Activated CD8-positive, alpha-beta memory T cell treated with anti-CD3 and anti-CD28 coated beads for 4 hours (primary cell): ENCODE measurements around the gene HOXB5.

ENCODE experiments used
- DNase-seq, 2 donors: peaks; one replicate each; pipeline ENCODE4 v3.0.0-alpha.2; 2020; ENCODE audit warnings: low read depth in 2 of 2

The HOXB5 gene

DNA sequence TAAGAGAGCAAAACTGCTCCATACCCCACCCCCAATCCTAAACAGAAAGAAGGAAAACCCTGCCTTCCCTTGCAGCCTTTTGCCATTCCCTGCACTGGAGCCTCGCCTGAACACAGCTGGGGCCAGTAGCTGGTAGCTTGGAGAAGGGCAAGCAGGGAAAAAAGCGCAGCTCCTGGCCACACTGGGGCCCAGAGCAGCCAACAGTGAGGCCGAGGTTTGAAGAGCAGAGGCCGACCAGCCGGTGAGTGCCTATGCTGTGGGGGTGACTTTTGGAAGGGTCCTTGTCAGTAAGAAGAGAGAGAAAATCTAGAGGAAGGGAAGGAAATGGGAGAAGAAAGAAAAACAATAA lies 35.8 kb upstream of the HOXB5 start:
- DNase-seq = no peak

DNA sequence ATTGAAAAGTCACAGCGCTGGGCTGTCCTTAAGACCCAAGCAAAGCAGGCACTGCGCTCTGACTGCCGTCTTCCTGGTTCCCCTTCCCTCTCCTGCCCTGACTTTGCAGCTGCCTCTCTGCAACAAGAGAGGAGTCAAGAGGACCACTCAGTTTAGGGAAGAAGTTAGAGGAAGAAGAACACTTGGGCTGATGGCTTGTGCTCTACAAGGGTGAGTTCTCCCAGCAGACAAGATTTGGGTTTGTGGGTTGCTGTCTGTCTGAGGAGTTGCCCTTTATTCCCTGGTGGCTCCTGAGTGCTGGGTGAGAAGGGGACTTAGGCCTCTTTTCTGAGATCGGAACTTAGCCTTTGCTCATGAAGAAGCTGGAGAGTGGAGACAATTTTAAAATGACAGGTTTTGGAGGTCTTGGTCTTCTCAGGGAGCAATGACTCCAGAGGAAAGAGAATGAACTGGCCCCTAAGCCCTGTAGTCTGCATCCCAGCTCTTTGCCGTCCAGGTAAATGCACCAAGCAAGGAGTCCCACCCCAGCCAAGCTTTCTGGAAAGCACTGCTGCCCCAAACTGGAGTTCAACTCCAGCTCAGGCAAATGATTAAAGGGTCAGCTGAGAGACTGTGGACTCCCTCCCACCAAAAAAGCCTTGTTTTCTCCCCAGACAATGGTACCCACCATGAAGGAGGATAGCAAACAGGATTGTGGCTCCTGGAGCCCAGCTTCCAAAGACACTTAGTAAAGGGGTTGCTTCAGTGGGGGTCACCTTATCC lies 35.3 kb upstream of the HOXB5 start:
- DNase-seq = no peak

- DNase-seq = no peak
Measured at GRCh38 chr17:48627623-48628521, 34.3 kb upstream of the HOXB5 start.

DNA sequence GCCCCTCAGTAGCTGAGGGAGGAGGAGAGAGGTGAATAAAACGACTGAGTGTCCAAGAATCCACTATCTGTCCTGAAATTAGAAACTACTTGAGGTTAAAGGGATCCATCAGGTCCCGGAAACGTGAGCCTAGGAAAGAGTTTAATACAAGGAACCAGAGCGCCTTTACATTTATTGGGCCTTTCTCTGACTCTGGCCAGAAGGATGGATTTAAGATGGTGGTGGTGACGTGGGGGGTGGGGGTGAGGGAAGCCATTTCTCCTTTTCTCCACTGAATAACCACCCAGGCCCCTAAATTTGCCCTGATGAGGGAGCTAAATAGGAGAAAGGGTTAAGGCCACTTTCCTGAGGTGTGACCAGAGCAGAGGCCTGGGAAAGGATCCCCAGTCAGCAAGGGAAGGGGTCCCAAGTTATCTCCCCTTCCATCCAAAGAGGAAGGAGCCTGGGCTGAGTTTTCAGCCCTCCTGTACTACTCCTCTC lies 33.6 kb upstream of the HOXB5 start:
- DNase-seq = no peak

GRCh38 chr17:48626245-48627117 lies 32.9 kb upstream of the HOXB5 start, which contains the start of gene HOXB9:
Gene HOXB9 (minus strand): TSS chr17:48626358. CDS start chr17:48626269, 89 bp downstream.
- peak; percentile 34 to 39 for DNase-seq

DNA sequence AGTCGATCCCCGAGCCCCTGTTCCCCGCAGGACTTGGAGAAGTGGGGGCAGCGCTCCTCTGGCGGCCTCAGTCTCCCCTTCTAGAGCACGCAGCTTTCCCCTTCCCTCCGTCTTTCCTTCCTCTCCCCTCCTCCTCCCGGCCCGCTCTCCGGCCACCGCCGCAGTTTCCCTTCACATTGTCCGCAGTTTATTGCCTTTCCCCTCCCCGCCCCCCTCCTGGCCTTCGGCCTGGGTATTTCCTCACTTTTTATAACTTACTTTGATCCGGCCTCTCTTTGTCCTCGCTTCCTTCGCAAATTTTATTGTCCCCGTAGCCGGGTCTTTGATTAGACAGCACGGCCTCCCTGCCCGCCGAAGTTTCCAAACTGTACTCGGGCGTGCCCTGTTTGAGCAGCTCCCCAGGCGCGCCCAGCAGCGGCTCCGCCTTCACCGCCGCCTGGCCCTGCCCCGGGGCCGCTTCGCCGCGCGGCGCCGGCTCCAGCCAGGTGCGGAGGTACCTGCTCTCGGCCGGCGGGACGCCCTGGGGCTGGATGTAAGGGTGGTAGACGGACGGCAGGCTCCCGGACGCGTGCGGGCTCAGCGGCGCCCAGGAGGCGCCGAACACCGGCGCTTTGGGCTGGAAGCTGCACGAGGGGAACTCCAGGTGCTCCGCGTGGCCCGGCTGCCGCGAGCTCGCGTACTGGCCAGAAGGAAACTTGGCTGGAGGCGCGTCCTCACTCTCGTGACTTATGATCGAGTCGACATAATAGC lies 32.1 kb upstream of the HOXB5 start:
- no peak for DNase-seq

DNA sequence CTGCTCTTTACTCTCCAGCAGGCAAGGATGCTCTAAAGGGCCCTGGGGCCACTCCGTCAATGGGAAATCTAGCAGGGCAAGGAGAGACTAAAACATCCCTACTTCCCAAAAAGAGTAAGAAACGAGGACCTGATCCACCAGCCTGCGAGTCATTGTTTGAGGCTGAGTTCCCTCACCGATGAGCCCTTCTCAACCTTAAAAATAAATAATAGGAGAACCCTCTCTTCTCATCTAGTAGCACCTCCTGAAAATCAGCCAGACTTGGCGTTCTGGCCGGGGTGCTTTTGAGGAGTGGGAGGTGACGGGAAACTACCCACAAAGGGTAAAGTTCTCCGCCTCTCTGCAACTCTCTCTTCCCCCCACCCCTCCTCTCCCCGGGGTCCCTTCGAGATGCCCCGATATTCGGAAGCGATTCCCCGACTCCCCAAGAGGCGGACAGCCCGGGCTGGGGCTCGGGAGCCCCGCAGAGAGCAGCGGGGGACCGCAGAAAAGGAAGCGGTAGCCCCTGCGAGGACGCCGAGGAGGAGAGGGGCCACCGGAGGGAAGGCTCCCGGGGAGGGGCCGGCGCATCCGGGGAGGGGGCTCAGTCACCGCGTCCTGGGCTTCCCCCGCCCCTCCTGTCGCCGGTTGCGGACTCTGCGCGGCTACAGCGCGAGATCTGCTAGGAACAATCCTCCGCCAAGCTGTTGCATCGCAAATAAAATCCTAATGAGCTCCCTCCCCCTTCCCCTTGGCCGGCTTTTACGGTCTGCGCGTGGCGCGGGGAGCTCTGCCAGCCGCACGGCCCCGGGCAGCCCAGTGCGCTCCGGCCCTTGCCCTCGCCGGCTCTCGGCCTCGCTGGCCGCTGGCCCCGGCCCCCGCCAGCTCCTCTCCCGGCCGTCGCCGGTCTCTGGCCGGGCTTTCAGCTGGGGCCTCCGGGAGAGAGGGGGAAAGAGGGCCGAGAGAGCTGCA lies 31.2 kb upstream of the HOXB5 start:
- DNase-seq = no peak

DNA sequence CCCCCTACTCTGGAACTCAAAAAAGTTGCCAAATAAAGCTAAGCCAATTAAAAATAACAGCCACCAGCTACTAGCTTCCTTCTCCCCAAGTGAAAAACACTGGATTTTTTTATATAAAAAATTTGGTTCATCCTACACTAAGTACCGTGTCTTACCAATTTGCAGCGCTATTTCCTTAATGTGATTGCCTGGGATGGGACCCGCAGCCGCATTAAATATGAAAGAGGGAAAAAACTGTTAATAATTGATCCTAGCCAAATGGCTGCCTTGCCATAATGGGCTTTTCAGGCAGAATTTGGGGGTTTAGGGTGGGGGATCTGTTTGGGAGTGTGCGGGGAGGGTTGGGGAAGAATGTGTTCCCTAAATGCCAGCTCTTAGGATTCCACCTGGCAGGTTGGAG lies 30.5 kb upstream of the HOXB5 start:
- no peak for DNase-seq

DNA sequence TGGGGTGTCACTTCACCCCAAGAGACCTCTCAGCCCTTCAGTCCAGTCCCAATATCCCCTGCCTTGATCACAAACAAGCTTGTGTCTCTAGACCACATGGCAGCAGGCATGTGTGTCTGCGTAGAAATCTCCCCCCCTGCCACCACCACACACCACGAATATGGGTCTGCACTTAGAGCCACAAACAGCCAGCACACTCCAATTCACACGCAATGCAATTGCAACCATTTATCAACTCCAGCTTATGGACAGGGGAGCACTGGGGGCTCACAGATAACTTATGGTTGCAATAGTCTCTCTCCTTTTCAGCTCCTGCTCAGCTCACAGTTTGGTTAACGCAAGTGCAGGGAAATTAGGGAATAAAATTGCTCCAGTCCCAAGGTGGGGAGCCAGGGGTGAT lies 30.0 kb upstream of the HOXB5 start:
- DNase-seq = no peak

DNA sequence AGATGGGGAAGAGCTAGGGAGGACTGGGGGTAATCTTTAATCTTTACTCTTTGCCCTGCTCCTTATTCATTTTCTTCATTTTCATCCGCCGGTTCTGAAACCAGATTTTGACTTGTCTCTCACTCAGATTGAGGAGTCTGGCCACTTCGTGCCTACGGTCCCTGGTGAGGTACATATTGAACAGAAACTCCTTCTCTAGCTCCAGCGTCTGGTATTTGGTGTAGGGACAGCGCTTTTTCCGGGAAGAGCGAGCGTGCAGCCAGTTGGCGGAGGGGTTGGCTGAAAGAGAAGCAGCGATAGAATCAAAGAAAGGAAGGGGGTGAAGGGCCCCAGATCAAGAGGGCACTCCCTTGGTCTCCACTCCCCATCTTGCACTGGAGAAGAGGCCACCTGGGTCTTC lies 29.3 kb upstream of the HOXB5 start:
- DNase-seq = no peak

DNA sequence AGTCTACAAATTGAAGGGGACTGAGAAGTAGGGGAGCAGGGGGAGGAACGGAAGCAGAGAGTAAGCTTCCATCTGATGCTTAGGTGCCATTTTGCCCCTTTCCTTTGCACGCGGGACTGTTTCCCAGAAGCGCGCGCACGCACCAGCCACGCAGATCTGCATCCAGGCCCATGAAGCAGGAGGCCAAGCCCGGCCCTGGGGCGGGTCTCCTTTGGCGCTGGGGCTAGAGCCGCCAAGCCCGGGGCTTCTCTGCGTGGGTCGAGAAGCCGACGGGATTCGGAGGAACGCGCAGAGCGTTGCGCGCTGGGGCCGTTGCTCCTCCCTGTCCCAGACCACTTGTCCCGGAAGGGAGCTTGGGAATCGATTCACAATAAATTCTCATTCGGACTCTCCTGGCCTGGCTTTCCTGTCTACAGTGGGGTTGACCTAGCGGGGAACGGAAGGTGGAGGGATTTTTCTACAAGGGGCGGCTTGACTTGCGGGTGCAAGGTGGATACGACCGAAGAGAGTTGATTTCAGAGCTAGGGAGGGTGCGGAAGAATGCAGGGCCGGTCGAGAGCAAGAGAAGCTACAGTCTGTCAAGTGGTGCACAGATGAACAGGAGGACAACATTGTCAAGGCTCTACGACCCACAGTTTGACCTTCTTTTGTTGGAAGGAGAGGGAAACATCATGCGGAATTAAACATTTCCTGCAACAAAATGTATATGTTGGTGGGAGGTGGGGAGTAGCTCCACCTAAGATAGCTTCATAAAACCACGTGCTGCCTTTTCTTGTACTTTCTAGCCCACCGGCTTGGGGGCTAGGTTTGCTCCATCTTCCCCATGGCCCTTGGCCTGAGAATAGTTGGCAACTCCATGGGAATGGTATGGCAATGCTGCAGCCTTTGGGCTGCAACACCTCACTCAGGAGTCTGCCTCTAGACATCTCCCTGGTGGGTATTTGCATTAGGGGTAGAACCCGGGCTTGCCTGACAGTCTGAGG lies 28.1 kb upstream of the HOXB5 start:
- no peak for DNase-seq

DNA sequence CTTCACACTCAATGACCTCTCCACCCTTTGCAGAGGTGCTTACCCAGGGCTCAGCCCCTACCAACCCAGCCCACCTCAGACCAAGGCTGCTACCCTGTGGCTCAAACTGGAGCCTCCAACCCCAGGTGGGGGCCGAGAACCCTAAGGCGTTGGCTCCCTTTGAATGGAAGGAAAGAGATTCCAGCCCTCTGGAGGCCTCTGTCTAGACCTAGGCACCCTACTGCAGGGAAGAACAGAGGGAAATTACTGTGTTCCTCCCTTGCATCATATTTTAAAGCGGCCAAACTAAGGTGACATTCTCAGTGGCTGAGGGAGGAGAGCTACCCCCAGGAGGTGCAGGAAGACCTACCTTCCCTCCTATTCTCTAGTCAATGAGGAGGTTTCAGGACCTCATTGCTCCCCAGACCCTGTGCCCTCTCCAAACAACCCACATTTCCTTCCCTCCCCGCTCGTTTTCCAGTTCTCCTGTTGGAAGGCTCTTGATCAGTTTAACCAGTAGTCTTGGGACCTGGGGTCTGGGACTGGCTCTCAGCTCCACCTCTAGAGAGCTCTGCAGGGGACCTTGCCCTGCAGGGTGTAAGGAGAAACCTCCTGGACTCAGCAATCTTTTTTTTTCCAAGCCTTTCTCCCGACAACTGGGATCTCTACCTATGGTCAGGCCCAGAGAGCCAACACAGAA lies 27.0 kb upstream of the HOXB5 start:
- no peak for DNase-seq

DNA sequence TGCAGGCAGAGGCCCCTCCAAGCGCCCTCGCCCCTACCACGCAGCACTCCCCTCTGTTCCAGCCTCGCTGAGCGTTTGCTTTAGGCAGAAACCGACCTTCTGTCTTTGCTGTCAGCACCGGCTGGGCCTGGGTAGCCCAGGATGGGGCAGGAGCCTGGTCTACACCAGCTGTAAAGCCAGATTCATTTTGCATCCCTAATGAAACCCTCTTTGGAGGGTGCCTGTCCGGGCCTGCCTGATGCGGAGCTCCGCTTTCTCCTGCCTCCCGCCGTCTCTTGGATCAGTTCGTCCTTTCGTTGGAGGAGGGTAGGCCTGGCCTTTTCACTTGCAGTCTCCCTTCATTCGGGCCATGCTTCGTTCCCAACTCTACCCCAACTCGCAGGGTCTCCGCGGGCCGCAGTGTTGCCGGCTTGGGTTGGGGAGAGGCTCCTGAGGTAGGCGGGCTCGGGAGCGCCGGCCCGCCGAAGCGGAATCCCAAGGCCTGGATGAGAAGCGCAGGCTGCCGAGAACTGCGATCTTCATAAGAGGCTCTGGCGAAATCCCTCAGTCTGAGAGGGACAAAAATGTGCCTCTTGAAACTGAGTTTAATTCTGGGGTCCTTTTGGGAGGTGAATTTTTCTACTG lies 26.4 kb upstream of the HOXB5 start:
- DNase-seq = no peak

- DNase-seq = peak; percentile 57 to 71
Measured at GRCh38 chr17:48618256-48618896, 24.8 kb upstream of the HOXB5 start.

DNA sequence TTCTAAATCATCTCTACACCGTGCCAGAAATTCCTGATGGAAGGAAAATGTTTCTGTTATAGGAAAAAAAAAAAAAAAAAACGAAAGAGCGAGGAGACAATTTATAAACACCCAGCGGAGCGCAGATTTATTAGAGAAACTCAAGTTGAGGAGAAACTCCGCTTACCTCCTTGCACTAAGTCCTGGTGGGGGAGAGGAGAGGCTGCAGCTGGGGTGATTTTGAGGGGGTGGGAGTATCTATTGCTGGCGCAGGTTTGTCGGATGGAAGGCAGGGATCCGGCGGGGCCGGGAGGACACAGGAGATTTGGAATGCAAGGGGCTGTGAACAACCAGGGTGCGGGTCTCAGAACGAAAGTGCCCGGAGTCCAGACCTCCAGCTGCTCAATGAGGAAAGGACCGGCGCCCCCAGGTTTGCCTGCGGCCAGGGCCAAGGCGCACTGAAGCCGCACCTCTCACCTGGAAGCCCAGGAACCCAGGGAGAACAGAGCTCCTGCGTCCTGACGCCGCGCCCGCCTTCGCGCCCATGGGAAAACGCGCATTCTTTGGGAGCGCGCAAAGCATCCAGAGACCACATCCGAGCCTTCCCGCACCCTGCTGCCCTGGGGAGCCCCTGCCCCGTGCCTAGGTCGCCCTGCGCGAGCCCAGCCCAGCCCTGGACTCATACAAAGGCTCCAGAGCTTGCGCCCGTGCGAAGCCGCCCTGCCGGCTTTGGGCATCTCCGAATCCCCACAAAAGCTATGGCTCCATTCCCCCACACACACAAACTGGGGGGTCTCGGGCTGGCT lies 24.1 kb upstream of the HOXB5 start:
- DNase-seq = no peak

DNA sequence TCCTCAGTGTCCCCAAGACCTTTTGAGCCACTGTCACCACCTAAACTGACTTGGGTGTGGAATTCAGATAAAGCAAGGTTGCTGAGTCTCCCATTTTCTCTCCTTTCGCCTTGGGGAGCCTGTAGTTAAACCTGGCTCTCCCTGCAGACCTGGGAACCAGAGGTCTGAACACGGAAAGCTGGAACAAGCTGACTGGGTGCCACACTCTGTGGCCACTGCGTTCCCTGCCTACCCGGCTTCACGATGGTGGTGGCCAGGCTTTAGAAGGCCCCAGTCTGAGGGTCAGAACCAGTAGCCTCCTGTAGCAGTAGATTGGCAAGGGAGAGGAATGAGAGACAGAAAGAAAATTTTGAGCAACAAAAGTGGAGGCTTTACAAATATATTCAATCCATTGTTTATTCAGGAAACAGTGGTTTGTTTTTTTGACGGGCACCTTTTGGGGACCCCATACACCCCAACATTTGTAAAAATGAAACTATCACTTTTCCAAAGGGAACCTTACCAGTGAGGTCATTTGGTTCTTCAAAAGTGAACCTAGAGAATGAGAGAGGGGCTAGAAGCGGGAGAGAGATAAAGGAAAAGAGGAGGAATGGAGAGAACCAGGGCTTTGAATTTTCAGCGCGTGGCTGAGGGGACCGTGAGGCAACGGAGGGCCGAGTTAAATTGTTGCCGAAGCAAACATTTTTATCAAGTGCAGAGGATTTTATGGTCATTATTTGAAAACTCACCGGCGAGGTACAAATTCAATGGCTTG lies 23.3 kb upstream of the HOXB5 start:
- no peak for DNase-seq
